GM21526 (cell line): ENCODE results near the gene DPCD.

Experiments
- ATAC-seq: cut with Tn5 transposase; IDR thresholded peaks from one replicate; pipeline ENCODE4 v1.9.1; 2021; ENCODE audit warnings: moderate library complexity; ENCODE audit not compliant: unreplicated experiment, low FRiP score

Gene DPCD

DNA sequence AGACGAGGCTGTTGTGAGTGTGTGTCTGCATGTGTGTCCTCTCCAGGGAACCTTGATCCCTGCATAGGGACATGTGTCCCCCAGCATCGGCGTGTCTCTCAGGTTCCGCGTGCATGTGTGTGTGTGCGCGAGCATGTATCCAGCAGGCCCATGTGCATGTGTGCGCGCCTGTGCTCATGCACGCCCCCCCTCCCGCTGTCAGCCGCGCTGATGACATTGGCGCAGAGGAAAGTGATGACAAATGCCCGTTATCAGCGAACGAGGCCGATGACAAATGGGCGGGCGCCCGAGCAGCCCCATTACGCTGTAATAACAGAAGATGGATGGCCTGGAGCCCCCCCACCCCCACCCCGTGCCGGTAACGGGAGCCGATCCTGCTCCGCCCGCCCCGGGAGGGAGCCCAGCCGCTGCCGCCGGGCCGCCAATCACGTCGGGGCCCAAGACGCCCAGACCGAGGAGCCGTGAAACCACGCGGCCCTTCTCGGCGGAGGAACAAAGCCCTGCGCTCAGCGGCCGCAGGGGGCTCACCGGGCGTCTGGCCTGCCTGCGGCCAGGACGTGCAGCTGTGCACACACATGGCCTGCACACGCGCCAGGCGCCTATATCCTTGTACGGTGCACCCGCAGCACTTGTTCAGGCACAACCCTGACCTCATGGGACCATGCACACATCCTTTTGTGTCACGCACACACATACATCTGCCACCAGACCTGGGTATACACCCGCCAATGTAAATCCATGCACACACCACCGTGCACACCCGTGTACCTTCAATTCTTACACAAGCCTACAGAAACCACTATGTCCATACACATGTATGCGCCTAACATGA, 21.6 kb upstream of the DPCD start:
- ATAC-seq = no peak

GRCh38 chr10:101567165-101568006, 20.7 kb upstream of the DPCD start:
- ATAC-seq = no peak

DNA sequence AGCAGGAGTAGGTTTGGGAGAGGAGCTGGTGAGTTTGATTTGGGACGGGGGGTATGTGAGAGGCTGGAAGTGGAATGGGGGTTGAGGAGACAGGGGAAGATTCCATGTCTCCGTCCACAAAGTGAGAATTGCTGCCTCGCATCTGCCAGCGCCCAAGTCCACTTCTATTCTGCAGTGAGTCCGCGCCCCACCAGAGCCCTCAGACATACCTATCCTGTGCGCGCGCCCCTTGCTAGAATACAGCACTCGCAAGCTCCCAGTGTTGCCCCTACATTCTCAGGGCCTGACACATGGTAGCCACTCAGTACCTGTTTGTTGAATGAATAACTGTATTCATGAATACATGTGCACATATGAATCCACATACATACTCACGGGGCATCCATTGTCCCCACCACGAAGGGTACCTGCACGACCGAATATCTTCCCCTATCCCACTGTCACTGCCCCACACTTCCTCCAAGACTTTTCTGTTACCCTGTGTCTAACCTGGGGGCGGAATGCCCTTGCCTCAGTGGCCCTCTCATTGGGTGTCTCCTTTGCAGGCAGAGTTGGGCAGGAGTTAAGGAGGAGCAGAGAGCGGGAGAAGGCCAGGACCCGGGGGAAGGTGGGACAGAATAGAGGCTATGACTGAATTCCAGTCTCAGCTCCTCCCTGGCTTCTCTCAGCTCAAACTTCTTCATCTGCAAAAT, 19.9 kb upstream of the DPCD start:
- ATAC-seq = no peak

DNA sequence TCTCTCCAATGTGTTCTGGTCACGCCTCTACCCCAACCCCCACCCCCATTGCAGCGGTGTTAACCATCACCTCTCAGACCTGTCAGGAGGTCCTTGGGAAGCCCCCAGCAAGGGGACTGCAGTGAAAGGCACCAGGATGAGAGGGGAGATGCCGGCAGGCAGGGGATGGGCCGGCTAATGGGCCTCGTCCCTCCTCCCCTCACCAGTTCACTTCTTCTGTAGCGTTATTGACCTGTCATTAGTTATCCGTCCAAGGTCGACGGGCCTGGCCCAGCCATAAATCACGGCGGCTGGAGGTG, 18.8 kb upstream of the DPCD start:
- no peak for ATAC-seq

DNA sequence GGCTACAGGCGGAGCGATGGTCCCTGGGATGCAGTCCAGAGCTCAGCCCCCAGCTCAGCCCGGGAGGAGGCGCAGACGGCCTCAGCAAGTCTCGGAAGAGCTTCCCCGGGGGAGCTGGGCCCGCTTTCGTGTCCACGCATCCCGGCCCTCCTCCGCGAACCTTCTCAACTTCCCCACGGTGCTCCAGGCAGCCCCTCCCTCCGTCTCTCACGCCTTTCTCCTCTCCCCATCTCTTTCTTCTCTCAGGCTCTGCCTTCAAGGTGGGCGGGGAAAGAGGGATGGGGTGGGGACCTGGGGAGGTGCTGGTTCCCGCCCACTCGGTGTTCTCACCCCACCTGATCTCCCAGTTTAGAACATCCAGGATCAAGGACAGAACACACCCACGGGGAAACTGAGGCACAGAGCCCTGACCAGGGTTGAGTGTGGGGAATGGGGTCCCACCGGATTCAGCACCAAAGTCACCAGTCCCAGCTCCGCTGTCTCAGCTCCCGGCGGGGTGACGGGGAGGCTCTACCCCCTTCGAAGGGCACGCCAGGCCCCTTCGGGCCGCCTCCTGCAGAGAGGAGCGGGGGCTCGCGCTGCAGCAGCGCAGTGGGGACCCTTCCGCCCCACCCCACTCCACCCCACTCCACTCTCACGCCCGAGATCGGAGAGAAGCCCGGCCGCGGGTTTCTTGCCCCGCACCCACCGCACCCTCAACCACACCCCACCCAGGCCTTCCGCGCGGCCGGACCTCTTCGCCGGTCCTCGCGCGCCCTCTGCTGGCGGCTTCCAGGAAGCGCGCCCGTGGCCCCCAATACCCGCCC, 18.3 kb upstream of the DPCD start:
- no peak for ATAC-seq

DNA sequence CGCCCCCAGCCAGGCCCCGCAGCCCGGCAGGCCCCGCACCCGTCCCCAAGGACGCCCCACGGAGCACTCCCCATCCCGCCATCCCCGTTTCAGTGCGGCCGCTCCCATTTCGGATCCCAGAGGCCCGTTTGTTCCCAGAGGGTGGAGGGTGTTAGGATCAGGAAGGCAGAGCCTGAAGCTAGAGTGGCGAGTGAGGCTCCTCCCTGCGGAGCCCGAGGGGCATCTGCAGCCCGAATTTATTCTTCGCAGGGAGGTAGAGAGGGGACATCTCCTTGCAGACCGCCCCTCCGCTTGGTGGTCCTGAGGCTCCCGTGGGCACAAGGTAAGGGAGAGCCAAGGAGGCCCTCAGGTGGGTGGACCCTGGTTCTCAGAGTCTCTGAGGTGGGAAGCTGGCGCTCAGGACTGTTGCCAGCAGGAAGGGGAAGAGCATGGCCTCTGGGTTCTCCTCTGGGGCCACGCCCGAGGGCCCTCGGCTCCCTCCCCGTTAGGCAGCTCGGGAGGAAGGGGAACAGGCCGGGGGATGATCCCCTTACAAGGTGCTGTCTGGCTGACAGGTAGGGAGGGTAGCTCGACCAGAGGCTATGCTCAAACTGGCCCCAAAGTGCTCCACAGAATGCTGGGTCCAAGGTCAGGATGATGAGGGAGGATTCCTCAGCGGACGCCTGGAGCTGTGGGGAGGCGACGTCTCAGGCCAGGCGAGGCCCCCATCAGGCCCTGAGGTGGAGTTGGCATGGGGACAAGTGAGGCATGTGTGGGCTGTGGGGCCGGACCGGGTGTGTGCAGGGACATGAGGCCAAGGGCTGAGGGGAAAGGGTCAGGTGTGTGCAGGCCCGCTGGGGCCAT, 17.5 kb upstream of the DPCD start:
- ATAC-seq = no peak

DNA sequence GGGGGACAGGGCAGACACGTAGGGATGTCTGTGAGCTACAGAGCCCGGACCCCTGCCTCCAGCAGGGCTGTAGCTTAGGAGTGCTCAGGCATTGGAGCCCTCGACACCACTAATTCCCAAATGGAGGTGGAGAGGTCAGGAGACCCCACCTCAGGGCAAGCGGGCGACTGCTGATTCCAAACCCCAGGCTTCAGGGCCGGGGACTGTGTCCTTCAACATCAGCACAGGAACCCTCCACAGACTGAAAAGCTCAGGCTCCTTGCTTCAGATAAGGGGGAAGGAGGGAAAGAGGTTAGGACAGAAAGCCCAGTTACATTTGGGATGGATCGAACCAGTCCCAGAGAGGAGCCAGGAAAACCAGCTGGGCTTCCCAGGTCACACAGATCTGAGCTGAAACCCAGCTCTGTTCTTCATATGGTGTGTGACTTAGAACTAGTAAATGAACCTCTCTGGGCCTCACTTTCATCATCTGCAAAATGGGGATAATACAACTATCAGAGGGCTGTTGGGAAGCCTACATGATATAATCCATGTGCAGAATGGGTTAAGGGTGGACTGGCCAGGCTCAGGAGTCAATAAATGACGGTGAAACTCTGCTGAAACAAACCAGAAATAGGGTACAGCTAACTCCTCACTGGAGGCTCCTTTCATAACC, 16.7 kb upstream of the DPCD start:
- ATAC-seq = no peak

DNA sequence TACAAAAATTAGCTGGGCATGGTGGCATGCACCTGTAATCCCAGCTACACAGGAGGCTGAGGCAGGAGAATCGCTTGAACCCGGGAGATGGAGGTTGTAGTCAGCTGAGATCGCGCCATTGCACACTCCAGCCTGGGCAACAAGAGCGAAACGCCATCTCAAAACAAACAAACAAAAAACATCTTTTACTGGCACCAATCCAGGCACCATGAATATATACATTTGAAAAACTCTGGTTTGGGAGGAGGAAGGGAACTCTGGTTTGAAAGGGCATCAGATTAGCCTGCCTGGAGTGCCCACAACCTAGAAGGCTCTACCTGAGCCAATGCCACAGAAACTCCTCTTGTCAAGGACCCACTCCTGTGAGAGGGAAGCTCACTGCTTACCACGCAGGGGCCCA, 16.0 kb upstream of the DPCD start:
- no peak for ATAC-seq

GRCh38 chr10:101572785-101573184, 15.3 kb upstream of the DPCD start:
- ATAC-seq = no peak

GRCh38 chr10:101573885-101574753, 14.0 kb upstream of the DPCD start:
- ATAC-seq = no peak

- ATAC-seq = no peak
Measured at GRCh38 chr10:101575091-101575490, 13.0 kb upstream of the DPCD start.

- no peak for ATAC-seq
Measured at GRCh38 chr10:101575580-101576210, 12.4 kb upstream of the DPCD start.

DNA sequence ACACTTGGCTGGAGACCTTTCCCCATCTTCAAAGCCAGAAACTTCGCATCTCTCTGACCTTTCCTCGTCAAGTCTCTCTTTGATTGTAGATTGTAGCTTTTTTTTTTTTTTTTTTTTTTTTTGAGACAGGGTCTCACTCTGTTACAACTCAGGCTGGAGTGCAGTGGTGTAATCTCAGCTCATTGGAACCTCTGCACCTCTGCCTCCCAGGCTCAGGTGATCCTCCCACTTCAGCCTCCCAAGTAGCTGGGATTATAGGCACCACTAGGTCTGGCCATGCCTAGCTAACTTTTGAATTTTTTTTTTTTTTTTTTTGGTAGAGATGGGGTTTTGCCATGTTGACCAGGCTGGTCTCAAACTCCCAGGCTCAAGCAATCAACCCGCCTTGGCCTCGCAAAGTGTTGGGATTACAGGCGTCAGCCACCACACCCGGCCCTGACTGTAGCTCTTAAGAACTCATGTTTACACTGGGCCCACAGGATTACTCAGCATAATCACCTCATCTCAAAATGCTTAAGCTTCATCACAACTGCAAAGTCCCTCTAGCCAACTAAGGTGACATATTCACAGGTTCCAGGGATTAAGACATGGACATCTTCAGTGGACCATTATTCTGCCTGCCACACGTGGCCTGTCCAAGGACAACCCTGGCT, 11.8 kb upstream of the DPCD start:
- ATAC-seq = no peak

DNA sequence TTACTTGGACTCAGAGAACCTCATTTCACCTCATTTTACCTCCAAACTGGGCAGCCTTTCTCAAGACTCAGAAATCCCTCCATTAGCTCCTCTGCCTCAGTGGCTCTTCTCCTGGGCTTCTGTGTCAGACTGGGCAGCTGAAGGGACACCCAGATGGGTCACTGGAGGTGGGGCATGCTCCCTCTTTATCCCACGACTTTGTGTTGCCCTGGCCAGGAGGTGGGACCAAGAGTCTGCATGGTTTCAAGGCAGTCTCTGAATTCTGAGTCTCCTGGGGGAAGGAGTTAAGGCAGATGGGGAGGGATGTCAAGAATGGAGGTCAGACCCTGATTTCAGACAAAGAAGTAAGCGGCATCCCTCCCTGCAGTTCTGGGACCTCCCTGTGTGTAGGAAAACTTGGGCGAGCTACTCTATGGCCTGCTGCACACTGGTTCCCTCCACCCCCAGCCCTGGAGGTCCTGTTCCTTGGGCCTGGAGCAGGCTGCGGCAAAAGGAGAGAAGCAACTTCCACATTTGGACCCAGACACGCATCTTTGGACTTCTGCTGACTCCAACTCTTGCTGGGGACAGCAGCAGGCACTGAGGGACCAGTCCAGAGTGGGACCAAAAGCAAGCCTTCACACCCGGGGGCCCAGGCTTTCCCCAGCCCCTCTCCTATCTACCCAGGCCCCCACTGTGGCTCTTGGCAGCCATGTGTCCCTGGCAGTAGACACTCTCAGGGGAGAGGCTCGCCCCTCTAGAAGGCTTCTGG, 10.8 kb upstream of the DPCD start:
- no peak for ATAC-seq

DNA sequence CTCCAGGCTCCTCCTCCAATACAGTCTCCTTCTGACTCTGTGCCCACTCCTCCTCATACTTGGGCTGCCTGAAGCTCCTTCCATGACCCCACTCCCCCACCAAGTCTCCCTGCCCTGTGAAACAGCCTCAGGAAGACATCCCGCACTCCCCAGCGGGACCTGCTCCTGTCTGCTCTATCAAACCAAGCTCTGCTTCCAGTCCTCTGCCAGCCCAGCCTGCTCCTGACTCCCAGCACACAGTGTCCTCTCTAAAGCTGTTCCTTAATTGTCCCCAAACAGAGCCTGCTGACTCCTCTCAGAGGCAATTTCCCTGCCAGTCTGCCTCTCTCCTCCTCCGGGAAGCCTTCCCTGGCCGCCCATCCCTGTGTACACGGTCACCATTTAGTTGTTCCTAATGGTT, 9.9 kb upstream of the DPCD start:
- ATAC-seq = no peak

- no peak for ATAC-seq
Measured at GRCh38 chr10:101578803-101579515, 9.2 kb upstream of the DPCD start.
